WERI-Rb-1 (cell line): ENCODE data around the gene SERPINA3.

Experiments used
- DNase-seq: peaks from one replicate; pipeline ENCODE4 v3.0.0-alpha.2; 2020
- H3K27ac ChIP-seq: fragments of 250-450 bp; sonication (Bioruptor Pico); 2 replicates; pipeline ENCODE4 v1.5.1; 2020; ENCODE audit warnings: mild to moderate bottlenecking, moderate library complexity
- H3K27me3 ChIP-seq: fragments of 250-450 bp; sonication (Bioruptor Pico); 2 replicates; pipeline ENCODE4 v1.5.1; 2021; ENCODE audit warnings: mild to moderate bottlenecking, low read depth, moderate library complexity; ENCODE audit not compliant: insufficient read depth, severe bottlenecking
- H3K36me3 ChIP-seq: fragments of 250-450 bp; sonication (Bioruptor Pico); 2 replicates; pipeline ENCODE4 v1.5.1; 2020; ENCODE audit warnings: mild to moderate bottlenecking, moderate library complexity
- H3K4me3 ChIP-seq: 2 replicates; pipeline ENCODE4 v1.5.1; 2011; ENCODE audit warnings: low read depth, mild to moderate bottlenecking, control low read depth, low read length
- H3K9me3 ChIP-seq: fragments of 250-450 bp; sonication (Bioruptor Pico); 2 replicates; pipeline ENCODE4 v1.5.1; 2021; ENCODE audit warnings: mild to moderate bottlenecking, moderate library complexity; ENCODE audit not compliant: severe bottlenecking
- TF ChIP-seq, protein P1 (sequence below): IDR thresholded peaks from 2 replicates; pipeline ENCODE4 v1.5.1; 2011; ENCODE audit warnings: low read depth, mild to moderate bottlenecking, control low read depth, inconsistent platforms, low read length

Gene SERPINA3

DNA sequence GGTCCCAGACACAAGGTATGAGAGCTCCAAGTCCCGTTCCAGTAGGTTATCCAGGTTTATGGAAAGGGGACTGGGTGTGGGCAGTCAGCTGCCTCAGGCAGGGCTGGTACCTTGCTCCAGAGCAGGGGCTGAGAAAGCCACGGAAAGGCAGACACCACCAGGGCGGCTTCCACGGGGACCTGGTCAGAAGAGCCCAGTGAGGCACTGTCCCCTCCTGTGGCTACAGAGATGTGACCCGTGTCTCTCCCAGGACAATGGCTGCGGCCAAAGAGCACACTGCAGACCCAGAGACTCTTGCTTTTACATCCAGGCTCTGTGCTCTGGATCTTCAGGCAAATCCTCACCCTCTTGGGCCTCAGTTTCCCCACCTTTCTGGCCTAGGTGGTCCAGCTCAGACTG, 42.2 kb upstream of the SERPINA3 start:
- Histone ChIP-seq H3K27me3 (peaks cover 88% of the 10 kb centered on the region), H3K4me3 (no peak overlapping the region), H3K36me3 (no peaks in the 10 kb centered on the region), H3K9me3 (no peaks in the 10 kb centered on the region), H3K27ac (no peak overlapping the region)
- TF ChIP-seq, protein P1, sequence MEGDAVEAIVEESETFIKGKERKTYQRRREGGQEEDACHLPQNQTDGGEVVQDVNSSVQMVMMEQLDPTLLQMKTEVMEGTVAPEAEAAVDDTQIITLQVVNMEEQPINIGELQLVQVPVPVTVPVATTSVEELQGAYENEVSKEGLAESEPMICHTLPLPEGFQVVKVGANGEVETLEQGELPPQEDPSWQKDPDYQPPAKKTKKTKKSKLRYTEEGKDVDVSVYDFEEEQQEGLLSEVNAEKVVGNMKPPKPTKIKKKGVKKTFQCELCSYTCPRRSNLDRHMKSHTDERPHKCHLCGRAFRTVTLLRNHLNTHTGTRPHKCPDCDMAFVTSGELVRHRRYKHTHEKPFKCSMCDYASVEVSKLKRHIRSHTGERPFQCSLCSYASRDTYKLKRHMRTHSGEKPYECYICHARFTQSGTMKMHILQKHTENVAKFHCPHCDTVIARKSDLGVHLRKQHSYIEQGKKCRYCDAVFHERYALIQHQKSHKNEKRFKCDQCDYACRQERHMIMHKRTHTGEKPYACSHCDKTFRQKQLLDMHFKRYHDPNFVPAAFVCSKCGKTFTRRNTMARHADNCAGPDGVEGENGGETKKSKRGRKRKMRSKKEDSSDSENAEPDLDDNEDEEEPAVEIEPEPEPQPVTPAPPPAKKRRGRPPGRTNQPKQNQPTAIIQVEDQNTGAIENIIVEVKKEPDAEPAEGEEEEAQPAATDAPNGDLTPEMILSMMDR, result no peak
- no peak for DNase-seq

DNA sequence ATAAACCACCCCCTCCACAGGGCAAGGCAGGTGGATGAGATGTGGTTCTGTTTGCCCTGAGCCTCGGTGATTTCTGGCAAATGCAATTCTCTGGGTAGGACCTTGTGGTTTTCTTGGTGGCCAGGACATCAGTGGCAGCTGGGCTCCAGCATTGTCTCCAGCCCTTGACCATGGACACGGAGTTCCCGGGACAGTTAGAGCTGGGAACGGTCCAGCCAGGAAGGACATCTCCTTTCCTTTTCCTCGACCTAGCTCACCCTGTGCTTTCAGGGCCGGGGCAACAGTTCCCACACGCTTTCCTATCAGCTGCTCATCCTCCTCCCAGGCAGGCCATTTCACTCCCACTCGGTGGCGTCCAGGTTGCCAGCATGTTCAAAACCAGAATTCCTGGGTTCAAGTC, 41.8 kb upstream of the SERPINA3 start:
- Histone ChIP-seq H3K9me3 (no peaks in the 10 kb centered on the region), H3K36me3 (no peaks in the 10 kb centered on the region), H3K27ac (no peak overlapping the region), H3K4me3 (no peak overlapping the region), H3K27me3 (peaks cover 91% of the 10 kb centered on the region)
- TF ChIP-seq, protein P1, result no peak
- DNase-seq, result no peak

DNA sequence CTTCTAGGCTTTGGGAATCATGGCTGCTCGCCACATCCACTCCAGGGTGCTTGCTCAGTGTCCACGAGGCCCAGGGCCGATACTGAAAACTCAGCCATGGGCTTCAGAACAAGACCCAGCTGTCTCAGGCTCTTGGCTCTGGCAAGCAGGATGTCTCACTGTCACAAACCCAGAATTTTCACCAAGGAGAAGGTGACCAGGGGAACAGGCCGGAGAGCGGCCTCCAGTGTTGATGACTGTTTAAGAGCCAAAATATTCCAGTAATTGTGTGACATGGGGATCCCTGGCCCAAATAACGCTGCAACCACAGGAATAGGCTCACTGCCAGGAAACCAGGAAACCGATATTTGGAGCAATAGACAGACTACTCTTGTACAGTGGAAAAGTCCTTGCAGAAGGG, 40.8 kb upstream of the SERPINA3 start:
- Histone ChIP-seq H3K4me3 (no peak overlapping the region), H3K27me3 (peaks cover 86% of the 10 kb centered on the region), H3K9me3 (no peaks in the 10 kb centered on the region), H3K36me3 (no peaks in the 10 kb centered on the region), H3K27ac (no peak overlapping the region)
- TF ChIP-seq, protein P1, result no peak
- no peak for DNase-seq

DNA sequence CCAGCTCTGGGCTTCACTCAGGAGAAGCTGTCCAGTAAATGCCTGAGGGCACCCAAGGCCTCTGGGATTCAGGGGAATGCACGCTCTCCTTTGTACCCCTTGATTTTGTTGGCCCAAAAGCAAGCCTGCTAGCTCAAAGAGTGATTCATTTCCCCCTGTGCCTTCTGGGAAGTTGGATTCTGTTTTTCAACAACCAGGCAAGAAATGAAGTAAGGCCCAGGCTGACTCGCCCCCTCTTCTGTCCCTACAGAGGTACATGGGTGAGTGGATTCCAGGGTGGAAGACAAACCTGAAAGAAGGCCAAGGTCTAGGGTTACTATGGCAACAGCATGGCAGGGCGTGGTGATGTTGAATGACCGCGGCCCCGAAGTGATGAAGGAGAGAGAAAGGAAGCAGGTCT, 40.2 kb upstream of the SERPINA3 start:
- no peak overlapping the region for H3K27ac ChIP-seq
- no peak overlapping the region for H3K4me3 ChIP-seq
- peaks cover 83% of the 10 kb centered on the region for H3K27me3 ChIP-seq
- no peaks in the 10 kb centered on the region for H3K9me3 ChIP-seq
- no peak for DNase-seq
- TF ChIP-seq, protein P1, result no peak
- no peaks in the 10 kb centered on the region for H3K36me3 ChIP-seq

DNA sequence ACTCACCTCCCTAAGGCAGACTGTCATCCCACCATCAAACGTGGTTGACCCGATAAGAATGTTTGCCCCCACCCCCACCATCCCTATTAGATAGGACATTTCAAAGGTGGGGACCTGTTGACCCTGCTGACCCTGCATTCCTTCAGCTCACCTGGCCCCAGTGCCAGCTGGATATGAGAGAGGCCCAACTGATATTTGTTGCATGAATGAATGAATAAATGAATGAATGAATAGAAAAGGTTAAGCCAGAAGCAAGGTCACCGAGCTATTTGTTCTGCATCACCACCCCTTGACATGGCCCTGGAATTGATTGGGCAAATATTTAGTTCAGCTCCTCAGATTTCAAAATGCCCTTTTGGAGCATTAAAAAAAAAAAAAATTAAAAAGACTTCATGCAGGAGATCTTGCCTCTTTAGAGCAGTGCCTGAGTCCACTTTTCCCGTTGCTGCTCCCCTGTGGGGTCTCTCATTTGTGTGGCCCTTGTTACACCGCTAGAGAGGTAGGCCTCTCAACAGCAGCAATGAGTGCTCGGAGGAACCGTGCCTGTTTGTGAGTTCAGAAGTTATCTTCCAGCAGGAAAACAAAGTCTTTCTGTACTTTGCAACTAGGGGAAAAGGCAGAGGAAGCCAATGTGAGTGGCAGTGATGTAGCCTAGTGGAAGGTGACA, 39.4 kb upstream of the SERPINA3 start:
- Histone ChIP-seq H3K36me3 (no peaks in the 10 kb centered on the region), H3K27ac (no peak overlapping the region), H3K9me3 (no peaks in the 10 kb centered on the region), H3K4me3 (no peak overlapping the region), H3K27me3 (peaks cover 80% of the 10 kb centered on the region)
- no peak for DNase-seq
- TF ChIP-seq, protein P1, result no peak
